Activated T-helper 17 cell treated with anti-CD3 and anti-CD28 coated beads, Interleukin-2, amount 50 U/mL, for 72 hours (primary cell): ENCODE data around the gene AMDHD1. TPM values are rescaled to one million over a fixed set of nuclear protein-coding genes. Genes with fewer than 3 reads are reported as not detected.
A peak's percentile ranks its signal among the peaks of the same experiment; 100 is the strongest.

ENCODE experiments used
- ATAC-seq: fragments of 150-1000 bp; cut with Tn5 transposase; replicated peaks from 2 replicates; pipeline ENCODE4 v1.10.0; 2021; ENCODE audit warnings: mild to moderate bottlenecking, moderate library complexity
- H3K27ac Mint-ChIP-seq: one replicate; pipeline ENCODE4 v1.8.0; 2022; ENCODE audit warnings: mixed read lengths
- H3K27me3 Mint-ChIP-seq: one replicate; pipeline ENCODE4 v1.8.0; 2022; ENCODE audit warnings: mixed read lengths
- H3K36me3 Mint-ChIP-seq: one replicate; pipeline ENCODE4 v1.8.0; 2022; ENCODE audit warnings: low read depth, mild to moderate bottlenecking, mixed read lengths
- H3K4me1 Mint-ChIP-seq: one replicate; pipeline ENCODE4 v1.8.0; 2022; ENCODE audit warnings: mixed read lengths
- H3K4me3 Mint-ChIP-seq: one replicate; pipeline ENCODE4 v1.8.0; 2022; ENCODE audit warnings: mild to moderate bottlenecking, mixed read lengths
- H3K9me3 Mint-ChIP-seq: one replicate; pipeline ENCODE4 v1.8.0; 2022; ENCODE audit warnings: mixed read lengths
- total RNA-seq, 2 donors: library from RNA; stranded (reverse); gene quantifications; one replicate each; pipeline ENCODE4 v1.2.3, GENCODE V29; 2022

Gene AMDHD1
- total RNA-seq = 1 to 10 TPM in 1 of 2 donors, under 1 TPM in 1; 0.80 to 1.4 TPM

GRCh38 chr12:95943330-95943842 lies at the start of gene AMDHD1:
Gene AMDHD1, plus strand, starts transcription at chr12:95943331. Its CDS starts 68 bp downstream, at chr12:95943399.
- peak; percentile 71 for ATAC-seq
- no peaks in the 10 kb centered on the region for H3K36me3 Mint-ChIP-seq
- no peaks in the 10 kb centered on the region for H3K27me3 Mint-ChIP-seq
- H3K27ac Mint-ChIP-seq = peak within 1 kb of the TSS; percentile 93
- no peaks in the 10 kb centered on the region for H3K9me3 Mint-ChIP-seq
- H3K4me3 Mint-ChIP-seq = peak within 1 kb of the TSS; percentile 83
- no peaks in the 10 kb centered on the region for H3K4me1 Mint-ChIP-seq

GRCh38 chr12:95896846-95897245 lies 46.3 kb upstream of the AMDHD1 start:
- H3K4me1 Mint-ChIP-seq = no peaks in the 10 kb centered on the region
- no peaks in the 10 kb centered on the region for H3K36me3 Mint-ChIP-seq
- no peak overlapping the region for H3K4me3 Mint-ChIP-seq
- ATAC-seq = no peak
- no peak overlapping the region for H3K27ac Mint-ChIP-seq
- no peaks in the 10 kb centered on the region for H3K9me3 Mint-ChIP-seq
- H3K27me3 Mint-ChIP-seq = peaks cover 18% of the 10 kb centered on the region

- no peak overlapping the region for H3K4me3 Mint-ChIP-seq
- no peak overlapping the region for H3K27ac Mint-ChIP-seq
- no peaks in the 10 kb centered on the region for H3K4me1 Mint-ChIP-seq
- ATAC-seq = no peak
- H3K36me3 Mint-ChIP-seq = no peaks in the 10 kb centered on the region
- H3K27me3 Mint-ChIP-seq = peaks cover 18% of the 10 kb centered on the region
- H3K9me3 Mint-ChIP-seq = peaks cover under 1% of the 10 kb centered on the region
Measured at GRCh38 chr12:95898081-95898480, 45.0 kb upstream of the AMDHD1 start.

GRCh38 chr12:95908573-95908972 lies 34.6 kb upstream of the AMDHD1 start:
- Mint-ChIP-seq H3K4me1 (no peaks in the 10 kb centered on the region), H3K36me3 (no peaks in the 10 kb centered on the region), H3K27me3 (peaks cover 10% of the 10 kb centered on the region), H3K9me3 (no peaks in the 10 kb centered on the region), H3K4me3 (no peak overlapping the region), H3K27ac (no peak overlapping the region)
- no peak for ATAC-seq

- Mint-ChIP-seq H3K9me3 (no peaks in the 10 kb centered on the region), H3K36me3 (no peaks in the 10 kb centered on the region), H3K27me3 (peaks cover 7% of the 10 kb centered on the region), H3K4me3 (no peak overlapping the region), H3K4me1 (no peaks in the 10 kb centered on the region), H3K27ac (no peak overlapping the region)
- ATAC-seq = no peak
Measured at GRCh38 chr12:95909871-95910270, 33.3 kb upstream of the AMDHD1 start.

- Mint-ChIP-seq H3K27ac (no peak overlapping the region), H3K9me3 (peaks cover 4% of the 10 kb centered on the region), H3K36me3 (no peaks in the 10 kb centered on the region), H3K27me3 (peaks cover 5% of the 10 kb centered on the region), H3K4me3 (no peak overlapping the region), H3K4me1 (no peaks in the 10 kb centered on the region)
- ATAC-seq = peak; percentile 91
Measured at GRCh38 chr12:95918194-95918993, 24.7 kb upstream of the AMDHD1 start.

- H3K4me3 Mint-ChIP-seq = no peak overlapping the region
- H3K36me3 Mint-ChIP-seq = no peaks in the 10 kb centered on the region
- H3K9me3 Mint-ChIP-seq = peaks cover 4% of the 10 kb centered on the region
- no peaks in the 10 kb centered on the region for H3K4me1 Mint-ChIP-seq
- no peak for ATAC-seq
- H3K27me3 Mint-ChIP-seq = peaks cover 5% of the 10 kb centered on the region
- no peak overlapping the region for H3K27ac Mint-ChIP-seq
Measured at GRCh38 chr12:95919110-95919509, 24.0 kb upstream of the AMDHD1 start.

GRCh38 chr12:95922231-95922630 lies 20.9 kb upstream of the AMDHD1 start:
- ATAC-seq = no peak
- Mint-ChIP-seq H3K27ac (peak overlapping the region; percentile 6), H3K27me3 (no peaks in the 10 kb centered on the region), H3K36me3 (no peaks in the 10 kb centered on the region), H3K4me3 (no peak overlapping the region), H3K4me1 (no peaks in the 10 kb centered on the region), H3K9me3 (peaks cover 4% of the 10 kb centered on the region)

- H3K4me1 Mint-ChIP-seq = no peaks in the 10 kb centered on the region
- ATAC-seq = no peak
- no peaks in the 10 kb centered on the region for H3K9me3 Mint-ChIP-seq
- H3K27ac Mint-ChIP-seq = no peak overlapping the region
- H3K4me3 Mint-ChIP-seq = no peak overlapping the region
- no peaks in the 10 kb centered on the region for H3K36me3 Mint-ChIP-seq
- H3K27me3 Mint-ChIP-seq = no peaks in the 10 kb centered on the region
Measured at GRCh38 chr12:95940514-95940913, 2.6 kb upstream of the AMDHD1 start.

GRCh38 chr12:95942101-95942523 lies 1.0 kb upstream of the AMDHD1 start:
- H3K27ac Mint-ChIP-seq = peak overlapping the region; percentile 93
- H3K27me3 Mint-ChIP-seq = no peaks in the 10 kb centered on the region
- no peaks in the 10 kb centered on the region for H3K36me3 Mint-ChIP-seq
- H3K9me3 Mint-ChIP-seq = no peaks in the 10 kb centered on the region
- H3K4me1 Mint-ChIP-seq = no peaks in the 10 kb centered on the region
- ATAC-seq = no peak
- H3K4me3 Mint-ChIP-seq = peak overlapping the region; percentile 83

- no peaks in the 10 kb centered on the region for H3K27me3 Mint-ChIP-seq
- no peaks in the 10 kb centered on the region for H3K9me3 Mint-ChIP-seq
- peak; percentile 98 for ATAC-seq
- H3K4me1 Mint-ChIP-seq = no peaks in the 10 kb centered on the region
- peak within 1 kb of the TSS; percentile 83 for H3K4me3 Mint-ChIP-seq
- H3K36me3 Mint-ChIP-seq = no peaks in the 10 kb centered on the region
- H3K27ac Mint-ChIP-seq = peak within 1 kb of the TSS; percentile 93
Measured at GRCh38 chr12:95942524-95943329, 404 bp upstream of the AMDHD1 start, which contains the start of gene CCDC38. Gene CCDC38, minus strand, starts transcription at chr12:95942614. Its CDS starts 6,105 bp downstream, at chr12:95936509.

- no peaks in the 10 kb centered on the region for H3K36me3 Mint-ChIP-seq
- H3K27ac Mint-ChIP-seq = no peak overlapping the region
- peak overlapping the region; percentile 83 for H3K4me3 Mint-ChIP-seq
- no peaks in the 10 kb centered on the region for H3K27me3 Mint-ChIP-seq
- no peaks in the 10 kb centered on the region for H3K9me3 Mint-ChIP-seq
- no peaks in the 10 kb centered on the region for H3K4me1 Mint-ChIP-seq
- ATAC-seq = no peak
Measured at GRCh38 chr12:95944108-95944704, 1.1 kb downstream of the AMDHD1 start.

GRCh38 chr12:95949477-95950206 lies 6.5 kb downstream of the AMDHD1 start:
- Mint-ChIP-seq H3K9me3 (no peaks in the 10 kb centered on the region), H3K4me3 (no peak overlapping the region), H3K27ac (no peak overlapping the region), H3K4me1 (no peaks in the 10 kb centered on the region), H3K36me3 (no peaks in the 10 kb centered on the region), H3K27me3 (no peaks in the 10 kb centered on the region)
- no peak for ATAC-seq

- H3K9me3 Mint-ChIP-seq = no peaks in the 10 kb centered on the region
- no peaks in the 10 kb centered on the region for H3K27me3 Mint-ChIP-seq
- no peak for ATAC-seq
- no peaks in the 10 kb centered on the region for H3K36me3 Mint-ChIP-seq
- H3K4me1 Mint-ChIP-seq = no peaks in the 10 kb centered on the region
- no peak overlapping the region for H3K27ac Mint-ChIP-seq
- H3K4me3 Mint-ChIP-seq = no peak overlapping the region
Measured at GRCh38 chr12:95951515-95951914, 8.4 kb downstream of the AMDHD1 start.
